ENCODE results near the gene PTGES2.

Gene PTGES2

DNA sequence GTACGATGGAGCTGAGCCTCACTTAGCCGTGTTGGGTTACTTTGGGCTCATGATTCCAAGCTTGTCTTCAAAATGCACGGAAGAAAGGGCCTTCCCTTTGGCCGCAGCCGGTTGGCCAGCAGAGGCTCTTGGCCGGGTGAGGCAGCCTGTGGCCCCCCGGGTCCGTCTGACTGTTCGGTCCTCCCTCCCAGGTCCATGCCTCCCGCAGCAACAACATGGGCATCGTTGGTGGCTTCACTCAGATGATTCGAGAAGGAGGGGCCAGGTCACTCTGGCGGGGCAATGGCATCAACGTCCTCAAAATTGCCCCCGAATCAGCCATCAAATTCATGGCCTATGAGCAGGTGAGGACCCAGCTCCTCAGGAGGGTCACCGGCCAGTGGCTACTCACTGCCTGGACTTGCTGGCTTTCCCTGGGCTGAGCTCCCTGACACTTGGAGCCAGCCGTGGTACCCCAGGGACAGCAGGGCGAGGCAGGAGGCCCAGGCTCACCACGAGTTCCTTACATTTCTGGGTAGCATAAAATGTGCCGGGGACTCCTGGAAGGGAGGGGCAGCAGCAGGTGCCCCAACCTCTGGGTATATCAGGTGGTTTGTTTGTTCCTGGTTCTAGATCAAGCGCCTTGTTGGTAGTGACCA, 21.9 kb downstream of the PTGES2 start:
- DNase-seq, result no peak
- peak overlapping the region in 1 of 2 donors; percentile 27 for H3K27ac Mint-ChIP-seq

DNA sequence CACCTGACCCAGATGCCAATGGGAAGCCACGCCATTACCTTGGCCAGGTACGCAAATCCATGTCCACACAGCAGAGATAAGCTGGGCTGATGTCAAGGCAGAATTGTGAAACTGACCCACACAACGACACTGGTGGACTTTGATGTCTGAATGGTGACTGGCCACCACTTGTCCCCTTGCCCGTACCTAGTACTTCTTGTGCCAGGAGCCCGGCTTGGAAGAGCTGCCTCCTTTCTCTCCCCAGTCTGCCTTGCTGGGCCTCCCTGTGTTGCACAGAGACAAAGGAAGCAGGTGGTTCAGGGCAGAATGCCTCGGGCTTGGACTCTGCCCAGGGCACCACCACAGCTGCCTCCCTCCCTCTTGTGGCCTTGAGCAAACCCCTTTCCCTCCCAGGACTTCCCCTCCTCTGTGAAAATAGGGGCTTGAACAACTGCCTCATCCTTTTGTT, 23.3 kb downstream of the PTGES2 start:
- no peak for DNase-seq
- H3K27ac Mint-ChIP-seq, result no peak overlapping the region
- H3K9me3 Mint-ChIP-seq, result no peaks in the 10 kb centered on the region
- H3K4me1 Mint-ChIP-seq, result peaks cover 64% of the 10 kb centered on the region
- no peak overlapping the region for H3K4me3 Mint-ChIP-seq
- H3K27me3 Mint-ChIP-seq, result no peaks in the 10 kb centered on the region
- no peak for ATAC-seq

More for the DNA sequence above, 21.9 kb downstream of the PTGES2 start:
- H3K27me3 Mint-ChIP-seq, result no peaks in the 10 kb centered on the region
- H3K4me1 Mint-ChIP-seq, result peaks cover 50% of the 10 kb centered on the region
- no peaks in the 10 kb centered on the region for H3K9me3 Mint-ChIP-seq
- ATAC-seq, result no peak
- H3K4me3 Mint-ChIP-seq, result no peak overlapping the region

DNA sequence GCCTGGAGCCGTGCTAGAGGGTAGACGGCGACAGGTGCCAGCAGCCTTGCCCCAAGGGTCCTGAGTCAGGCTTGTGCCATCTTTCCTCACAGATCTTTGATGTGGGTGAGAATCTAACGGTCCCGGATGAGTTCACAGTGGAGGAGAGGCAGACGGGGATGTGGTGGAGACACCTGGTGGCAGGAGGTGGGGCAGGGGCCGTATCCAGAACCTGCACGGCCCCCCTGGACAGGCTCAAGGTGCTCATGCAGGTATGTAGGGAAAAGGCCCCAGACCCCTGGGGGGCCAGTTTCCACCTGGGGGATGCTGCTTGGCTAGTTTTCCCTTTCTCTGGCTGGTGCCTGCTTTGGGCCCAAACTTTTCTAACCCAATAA, 24.0 kb downstream of the PTGES2 start:
- DNase-seq, result peak in 1 of 2 donors; percentile 47
- peak; percentile 86 for ATAC-seq

DNA sequence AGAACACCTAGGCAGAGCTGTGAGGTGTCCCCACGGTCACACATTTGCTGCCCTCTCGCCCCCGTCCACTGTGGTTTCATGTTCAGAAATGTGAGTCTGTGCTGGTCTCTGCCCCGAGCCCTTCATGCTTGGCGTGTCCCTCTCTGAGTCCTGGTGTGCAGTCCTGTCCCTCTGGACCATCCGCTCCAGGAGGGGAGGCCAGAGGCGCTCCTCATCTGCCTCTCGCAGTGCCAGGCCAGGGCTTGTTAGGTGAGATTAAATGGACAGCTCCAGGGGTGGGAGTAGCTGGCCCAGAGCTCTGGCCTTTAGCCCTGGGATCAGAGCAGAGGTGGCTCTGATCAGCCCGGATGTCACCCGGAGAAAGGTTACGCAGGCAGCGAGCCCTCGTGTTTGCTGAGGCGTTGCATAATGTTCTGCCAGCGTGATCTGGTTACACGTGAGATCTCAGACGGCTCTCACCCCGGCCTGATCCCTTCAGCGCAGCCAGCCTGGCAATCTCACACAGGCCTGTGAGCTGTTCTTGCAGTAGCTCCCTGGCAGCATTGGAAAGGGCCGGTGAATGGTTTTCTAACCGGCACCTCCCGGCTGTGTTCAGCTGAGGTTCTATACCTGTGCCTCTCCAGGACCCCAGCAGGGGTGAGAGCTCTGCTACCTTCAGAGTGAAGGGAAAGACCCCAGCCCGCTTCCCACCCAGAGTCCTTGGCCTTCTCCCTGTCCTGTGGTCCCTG, 24.5 kb downstream of the PTGES2 start:
- H3K27ac Mint-ChIP-seq, result peak overlapping the region; percentile 80 to 92
- H3K9me3 Mint-ChIP-seq, result no peaks in the 10 kb centered on the region
- H3K4me3 Mint-ChIP-seq, result peak overlapping the region in 1 of 2 donors; percentile 54
- peaks cover 73% of the 10 kb centered on the region for H3K4me1 Mint-ChIP-seq
- H3K27me3 Mint-ChIP-seq, result no peaks in the 10 kb centered on the region
- no peak for DNase-seq
- peak; percentile 24 for ATAC-seq

More for the DNA sequence above, 24.0 kb downstream of the PTGES2 start:
- Mint-ChIP-seq H3K4me1 (peaks cover 70% of the 10 kb centered on the region), H3K9me3 (no peaks in the 10 kb centered on the region), H3K4me3 (peak overlapping the region in 1 of 2 donors; percentile 27), H3K27ac (peak overlapping the region; percentile 80 to 92), H3K27me3 (no peaks in the 10 kb centered on the region)

DNA sequence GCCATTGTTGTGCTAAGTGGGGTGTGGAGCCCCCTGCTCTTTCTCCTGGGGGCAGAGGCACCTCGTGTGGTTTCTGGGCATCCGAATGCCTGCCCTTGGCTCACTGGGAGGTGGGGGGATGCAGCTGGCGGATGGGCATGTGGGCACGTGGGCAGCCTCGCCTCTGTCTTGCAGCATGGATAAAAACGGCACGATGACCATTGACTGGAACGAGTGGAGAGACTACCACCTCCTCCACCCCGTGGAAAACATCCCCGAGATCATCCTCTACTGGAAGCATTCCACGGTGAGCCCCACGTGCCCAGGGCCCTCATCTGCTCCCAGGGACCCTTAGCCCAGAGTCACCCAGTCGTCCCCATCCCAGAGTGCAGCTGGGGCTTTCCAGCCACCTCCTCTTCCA, 25.3 kb downstream of the PTGES2 start:
- Mint-ChIP-seq H3K4me3 (no peak overlapping the region), H3K27me3 (no peaks in the 10 kb centered on the region), H3K4me1 (peaks cover 77% of the 10 kb centered on the region), H3K27ac (no peak overlapping the region), H3K9me3 (no peaks in the 10 kb centered on the region)
- ATAC-seq, result no peak
- DNase-seq, result no peak

DNA sequence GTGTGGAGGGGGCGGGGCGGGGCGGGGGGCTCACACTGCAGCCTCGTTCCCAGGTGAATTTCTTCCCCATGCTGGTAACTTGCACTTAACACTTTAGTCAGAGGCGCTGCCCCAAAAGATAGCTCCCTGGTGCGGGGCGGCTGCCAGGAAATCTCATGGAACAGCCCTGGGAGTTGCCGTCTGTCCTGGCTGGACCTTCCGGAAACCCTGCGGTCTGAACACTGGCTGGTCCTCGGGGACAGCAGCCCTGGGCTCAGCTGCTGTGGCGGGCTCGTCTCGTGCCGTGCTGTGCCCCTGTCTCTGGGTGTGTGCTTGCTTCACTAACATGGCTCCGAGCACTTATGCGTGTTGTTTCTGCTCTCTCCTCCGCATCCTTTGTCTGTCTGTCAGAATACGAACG, 25.8 kb downstream of the PTGES2 start:
- Mint-ChIP-seq H3K27me3 (no peaks in the 10 kb centered on the region), H3K27ac (no peak overlapping the region), H3K4me3 (no peak overlapping the region), H3K4me1 (peaks cover 81% of the 10 kb centered on the region), H3K9me3 (no peaks in the 10 kb centered on the region)
- no peak for ATAC-seq
- DNase-seq, result no peak

DNA sequence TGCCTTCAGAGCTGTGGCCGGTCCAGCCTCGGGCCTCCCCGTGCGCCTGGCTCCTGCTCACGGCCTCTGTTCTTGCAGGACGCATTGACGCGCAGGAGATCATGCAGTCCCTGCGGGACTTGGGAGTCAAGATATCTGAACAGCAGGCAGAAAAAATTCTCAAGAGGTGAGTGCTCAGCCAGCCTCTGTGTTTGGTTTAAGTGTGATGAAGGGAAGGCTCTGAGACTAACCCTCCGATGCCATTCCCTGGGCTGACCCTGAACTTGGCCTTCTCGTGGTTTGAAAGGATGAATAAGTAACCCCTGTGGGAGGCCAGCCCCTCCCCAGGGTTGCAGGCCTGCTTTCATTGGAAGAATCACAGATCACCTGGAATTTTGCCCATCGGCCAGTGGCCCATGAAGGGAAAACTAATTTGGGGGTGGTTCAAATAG, 26.3 kb downstream of the PTGES2 start:
- H3K27me3 Mint-ChIP-seq, result no peaks in the 10 kb centered on the region
- H3K9me3 Mint-ChIP-seq, result no peaks in the 10 kb centered on the region
- no peak for ATAC-seq
- no peak overlapping the region for H3K4me3 Mint-ChIP-seq
- H3K27ac Mint-ChIP-seq, result no peak overlapping the region
- DNase-seq, result no peak
- peaks cover 81% of the 10 kb centered on the region for H3K4me1 Mint-ChIP-seq

DNA sequence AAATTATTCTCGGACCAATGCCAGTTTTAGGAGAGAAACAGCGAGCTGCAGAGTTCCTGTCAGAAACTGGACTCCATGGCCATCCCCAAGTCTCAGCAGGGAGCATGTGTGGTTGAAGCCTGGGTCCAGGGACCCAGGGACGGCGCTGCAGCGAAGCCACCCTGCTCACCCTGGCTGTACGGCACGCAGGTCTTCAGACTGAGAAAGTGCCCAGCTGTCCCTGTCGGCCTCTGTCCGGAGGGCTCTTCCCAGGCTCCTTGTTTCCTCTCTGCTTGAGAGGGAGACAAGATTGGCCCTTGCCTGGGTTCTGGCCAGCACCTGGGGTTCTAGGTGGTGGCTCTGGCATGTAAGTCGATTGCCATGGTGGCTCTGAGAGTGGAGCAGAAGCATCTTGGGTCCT, 26.9 kb downstream of the PTGES2 start:
- Mint-ChIP-seq H3K4me1 (peaks cover 83% of the 10 kb centered on the region), H3K27ac (peak overlapping the region in 1 of 2 donors; percentile 42), H3K9me3 (no peaks in the 10 kb centered on the region), H3K27me3 (no peaks in the 10 kb centered on the region), H3K4me3 (no peak overlapping the region)
- ATAC-seq, result no peak
- no peak for DNase-seq

DNA sequence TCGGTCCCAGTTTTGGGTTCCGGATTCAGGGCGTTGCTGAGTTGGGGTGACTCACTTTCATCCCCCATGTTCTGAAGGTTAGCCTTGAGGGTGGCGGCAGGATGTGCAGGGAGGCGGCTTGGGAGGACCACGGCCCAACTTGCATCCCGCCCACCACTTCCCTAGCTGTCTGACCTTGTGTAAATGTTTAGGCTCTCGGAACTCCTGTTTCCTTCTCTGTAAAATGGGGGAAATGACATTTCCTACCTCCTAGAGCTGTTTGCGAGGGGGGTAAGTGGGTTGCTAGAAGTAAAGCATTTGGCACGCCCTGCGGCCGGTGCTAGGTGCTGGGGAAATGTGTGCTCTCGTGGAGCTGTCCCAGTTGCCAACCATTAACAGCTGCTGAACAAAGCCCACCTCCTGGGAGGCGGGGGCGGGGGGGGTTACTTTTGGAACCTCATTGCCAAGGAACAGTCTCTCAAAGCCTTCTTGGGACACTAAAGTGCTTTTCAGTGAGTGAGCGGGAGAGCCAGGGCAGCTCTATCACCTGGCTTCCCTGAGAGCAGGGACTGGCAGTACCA, 27.5 kb downstream of the PTGES2 start:
- Mint-ChIP-seq H3K4me1 (peaks cover 89% of the 10 kb centered on the region), H3K27me3 (no peaks in the 10 kb centered on the region), H3K9me3 (no peaks in the 10 kb centered on the region), H3K4me3 (peak overlapping the region; percentile 26 to 75), H3K27ac (no peak overlapping the region)
- ATAC-seq (no peak), DNase-seq (no peak)

DNA sequence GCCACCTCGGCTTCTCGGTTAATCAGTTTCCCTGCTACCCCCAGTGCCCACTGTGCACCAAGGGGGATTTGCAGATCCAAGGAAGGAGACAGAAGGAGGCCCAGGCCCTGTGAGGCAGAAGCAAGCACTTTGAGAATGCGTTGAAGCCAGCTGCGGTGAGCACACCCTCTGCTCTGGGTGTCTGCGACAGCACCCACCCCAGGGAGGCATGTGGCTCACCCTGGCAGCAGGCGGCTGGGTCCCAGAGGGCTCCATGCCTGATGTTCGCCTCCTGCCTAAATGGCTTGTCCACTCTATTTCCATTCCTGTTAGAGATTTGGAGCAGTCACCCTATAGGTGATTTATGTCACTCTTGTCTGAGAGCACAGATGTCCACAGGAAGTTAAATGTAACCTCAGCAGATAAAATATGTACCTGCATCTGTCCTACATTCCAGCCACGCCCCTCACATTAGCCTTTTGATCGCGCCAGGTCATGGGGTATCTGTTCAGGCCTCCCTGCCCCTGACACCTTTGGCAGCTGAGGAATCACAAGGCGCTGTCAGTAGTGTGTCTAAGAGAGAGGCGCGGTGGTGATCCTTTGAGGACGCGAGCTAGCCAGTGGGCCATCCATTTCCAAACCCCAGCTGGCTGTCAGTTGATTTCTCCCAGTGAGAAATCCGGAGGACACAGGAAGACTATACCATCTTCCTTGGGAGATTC, 28.1 kb downstream of the PTGES2 start:
- Mint-ChIP-seq H3K9me3 (no peaks in the 10 kb centered on the region), H3K27me3 (no peaks in the 10 kb centered on the region), H3K4me3 (peak overlapping the region; percentile 53 to 75), H3K4me1 (peaks cover 93% of the 10 kb centered on the region), H3K27ac (peak overlapping the region in 1 of 2 donors; percentile 67)
- DNase-seq (no peak), ATAC-seq (no peak)

DNA sequence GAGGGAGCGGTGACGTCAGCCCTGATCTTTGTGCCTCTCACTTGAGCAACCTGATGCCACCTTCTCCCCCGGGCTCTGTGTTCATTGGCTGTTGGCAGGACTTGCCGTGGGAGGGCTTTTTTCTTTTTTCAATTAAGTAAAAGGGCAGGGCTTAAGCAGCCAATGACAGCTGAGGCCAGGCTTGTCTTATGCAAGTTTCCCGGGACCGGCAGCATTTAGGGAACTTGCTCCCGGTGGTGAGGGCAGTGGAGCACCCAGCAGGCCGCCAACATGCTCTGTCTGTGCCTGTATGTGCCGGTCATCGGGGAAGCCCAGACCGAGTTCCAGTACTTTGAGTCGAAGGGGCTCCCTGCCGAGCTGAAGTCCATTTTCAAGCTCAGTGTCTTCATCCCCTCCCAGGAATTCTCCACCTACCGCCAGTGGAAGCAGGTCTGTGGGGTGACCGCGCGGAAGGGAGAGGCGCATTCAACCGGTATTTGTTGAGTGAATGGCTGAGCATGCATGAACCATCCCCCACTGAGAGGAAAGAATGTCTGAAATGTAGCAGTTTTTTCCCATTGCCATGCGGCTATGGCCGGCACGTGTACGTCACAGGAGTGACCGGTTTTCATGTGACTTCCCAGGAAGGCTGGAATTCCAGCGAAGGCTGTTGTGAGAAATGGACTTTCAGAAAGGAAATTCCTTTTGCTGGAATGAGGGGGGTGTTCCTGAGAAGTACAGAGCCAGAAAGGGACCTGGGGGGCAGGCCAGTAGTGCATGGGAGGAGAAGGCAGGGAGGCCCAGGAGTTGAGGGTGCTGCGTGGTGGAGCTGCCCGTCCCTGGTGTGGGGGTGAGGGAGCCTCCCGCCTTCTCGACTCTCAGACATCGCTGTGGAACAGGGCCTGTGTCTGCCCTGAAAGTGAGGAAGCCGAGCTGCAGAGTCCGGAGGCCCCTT, 29.0 kb downstream of the PTGES2 start:
- Mint-ChIP-seq H3K9me3 (no peaks in the 10 kb centered on the region), H3K27me3 (no peaks in the 10 kb centered on the region), H3K4me3 (peak overlapping the region; percentile 53 to 75), H3K27ac (peak overlapping the region in 1 of 2 donors; percentile 67), H3K4me1 (peaks cover 93% of the 10 kb centered on the region)
- ATAC-seq (peak; percentile 72), DNase-seq (peak; percentile 45 to 64)

DNA sequence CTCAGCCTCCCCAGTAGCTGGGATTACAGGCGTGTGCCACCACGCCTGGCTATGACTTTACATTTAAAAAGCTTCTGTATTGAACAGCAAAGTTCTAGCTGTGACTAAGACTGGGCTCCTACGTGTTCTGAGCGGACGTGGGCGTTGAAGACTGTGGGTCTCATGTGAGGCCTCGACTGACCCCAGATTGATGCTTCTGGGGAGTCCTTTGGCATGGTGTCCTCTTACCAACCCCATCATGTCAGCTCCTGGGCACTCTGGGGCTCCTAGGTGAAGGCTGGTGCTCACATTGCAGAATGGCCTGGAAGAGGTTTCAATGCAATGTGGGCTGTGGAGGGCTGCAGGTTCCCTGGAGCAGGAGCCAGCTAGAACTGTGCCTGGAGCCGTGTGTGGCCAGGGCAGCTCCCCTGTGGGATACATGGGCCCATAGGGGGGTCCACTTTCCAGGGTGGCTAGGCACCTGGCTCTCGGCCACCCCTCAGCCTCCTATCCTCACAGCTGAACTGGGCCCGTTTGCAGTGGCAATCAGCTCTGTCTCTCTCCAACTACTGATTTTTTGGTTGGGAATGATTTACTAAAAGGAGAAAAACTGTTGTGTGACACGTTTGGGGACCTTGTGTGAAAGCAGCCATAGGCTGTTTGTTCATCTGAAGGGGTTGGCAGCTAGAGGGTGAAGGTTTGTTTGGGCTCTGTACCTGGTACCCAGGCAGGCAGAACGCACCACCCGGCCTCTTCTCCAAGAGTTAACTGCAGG, 29.8 kb downstream of the PTGES2 start:
- no peak for DNase-seq
- Mint-ChIP-seq H3K27me3 (no peaks in the 10 kb centered on the region), H3K27ac (peak overlapping the region in 1 of 2 donors; percentile 74)

DNA sequence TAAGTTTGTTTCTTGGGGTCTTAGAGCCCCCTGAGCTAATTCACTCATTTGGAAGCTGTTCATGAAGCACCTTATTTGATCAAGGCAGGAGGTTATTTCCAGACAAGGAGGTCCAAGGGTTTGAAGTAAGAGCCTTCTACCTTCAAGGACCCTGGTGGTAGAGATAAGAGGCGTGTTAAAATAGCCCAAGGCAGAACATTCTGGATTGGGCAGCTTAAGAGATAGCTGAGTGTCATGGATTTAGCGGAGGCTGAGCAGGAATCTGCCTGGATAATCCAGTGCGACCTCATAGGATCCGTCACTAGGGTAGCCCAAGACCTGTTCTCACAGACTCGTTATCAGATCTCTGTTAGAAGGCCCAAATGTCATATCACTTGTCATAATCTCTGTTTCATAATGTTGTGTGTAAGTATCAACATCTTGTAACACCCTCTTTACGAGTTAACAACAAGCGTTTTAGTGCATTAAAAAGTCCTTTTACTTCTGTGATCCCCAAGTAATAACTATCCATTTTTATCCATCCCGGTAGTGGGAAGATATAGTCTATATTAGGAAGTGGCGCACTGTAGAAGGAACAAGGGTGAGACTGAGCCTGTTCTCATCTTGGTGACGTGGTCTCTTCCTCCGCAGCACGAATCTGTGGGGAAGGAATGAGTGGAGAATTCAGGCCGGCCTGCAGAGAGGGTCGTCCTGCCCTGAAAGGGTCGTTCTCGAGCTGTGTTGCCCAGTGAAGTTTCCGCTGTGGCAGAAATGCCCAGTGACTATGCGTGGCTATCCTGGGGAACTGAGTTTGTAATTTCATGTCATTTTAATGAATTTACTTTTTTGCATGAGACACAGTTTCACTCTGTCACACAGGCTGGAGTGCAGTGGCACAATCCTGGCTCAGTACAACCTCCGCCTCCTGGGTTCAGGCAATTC, 30.7 kb downstream of the PTGES2 start:
- Mint-ChIP-seq H3K27me3 (no peaks in the 10 kb centered on the region), H3K4me1 (peaks cover 93% of the 10 kb centered on the region), H3K4me3 (no peak overlapping the region), H3K27ac (peak overlapping the region in 1 of 2 donors; percentile 48), H3K9me3 (no peaks in the 10 kb centered on the region)
- ATAC-seq (no peak), DNase-seq (no peak)

More for the DNA sequence above, 29.8 kb downstream of the PTGES2 start:
- peak overlapping the region; percentile 32 to 75 for H3K4me3 Mint-ChIP-seq
- H3K9me3 Mint-ChIP-seq, result no peaks in the 10 kb centered on the region
- no peak for ATAC-seq
- H3K4me1 Mint-ChIP-seq, result peaks cover 93% of the 10 kb centered on the region

All from stimulated activated naive CD8-positive, alpha-beta T cell treated with anti-CD3 and anti-CD28 coated beads, Interleukin-15, amount 100 ng/mL, for 72 hours (primary cell).